ENCODE results near the gene SLC27A6.

DNA sequence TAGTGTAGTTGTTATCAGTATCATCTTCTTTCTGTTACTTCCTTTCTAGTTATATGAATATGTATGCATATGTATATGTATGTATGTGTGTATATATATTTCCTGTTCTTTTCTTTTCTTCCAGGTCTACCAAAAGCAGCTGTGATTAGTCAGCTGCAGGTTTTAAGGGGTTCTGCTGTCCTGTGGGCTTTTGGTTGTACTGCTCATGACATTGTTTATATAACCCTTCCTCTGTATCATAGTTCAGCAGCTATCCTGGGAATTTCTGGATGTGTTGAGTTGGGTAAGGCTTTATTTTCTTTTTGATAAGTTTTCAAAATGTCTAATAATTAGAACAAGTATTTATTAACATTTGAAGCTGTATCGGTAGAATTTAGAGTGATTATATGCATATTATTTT lies 23.2 kb downstream of the SLC27A6 start:
- TF ChIP-seq CTCF (IDR thresholded peaks at IDR 0.05) (no peak), POLR2A (IDR thresholded peaks at IDR 0.05) (no peak)

All from Peyer's patch (tissue), 4 donors.